Measurements from ENCODE around the gene ANXA2R.
"Not testable (repeated sequence)": the region's sequence is repeated elsewhere in the genome, so short reads cannot be mapped to it uniquely, and the experiment has no call there.

The ANXA2R gene, protein sequence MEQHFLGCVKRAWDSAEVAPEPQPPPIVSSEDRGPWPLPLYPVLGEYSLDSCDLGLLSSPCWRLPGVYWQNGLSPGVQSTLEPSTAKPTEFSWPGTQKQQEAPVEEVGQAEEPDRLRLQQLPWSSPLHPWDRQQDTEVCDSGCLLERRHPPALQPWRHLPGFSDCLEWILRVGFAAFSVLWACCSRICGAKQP

GRCh38 chr5:43040287-43041098 is at the start of gene ANXA2R:
ANXA2R (minus strand) TSS chr5:43040319; CDS start chr5:43040046, 273 bp downstream.
- peak; percentile 89 for DNase-seq

DNA sequence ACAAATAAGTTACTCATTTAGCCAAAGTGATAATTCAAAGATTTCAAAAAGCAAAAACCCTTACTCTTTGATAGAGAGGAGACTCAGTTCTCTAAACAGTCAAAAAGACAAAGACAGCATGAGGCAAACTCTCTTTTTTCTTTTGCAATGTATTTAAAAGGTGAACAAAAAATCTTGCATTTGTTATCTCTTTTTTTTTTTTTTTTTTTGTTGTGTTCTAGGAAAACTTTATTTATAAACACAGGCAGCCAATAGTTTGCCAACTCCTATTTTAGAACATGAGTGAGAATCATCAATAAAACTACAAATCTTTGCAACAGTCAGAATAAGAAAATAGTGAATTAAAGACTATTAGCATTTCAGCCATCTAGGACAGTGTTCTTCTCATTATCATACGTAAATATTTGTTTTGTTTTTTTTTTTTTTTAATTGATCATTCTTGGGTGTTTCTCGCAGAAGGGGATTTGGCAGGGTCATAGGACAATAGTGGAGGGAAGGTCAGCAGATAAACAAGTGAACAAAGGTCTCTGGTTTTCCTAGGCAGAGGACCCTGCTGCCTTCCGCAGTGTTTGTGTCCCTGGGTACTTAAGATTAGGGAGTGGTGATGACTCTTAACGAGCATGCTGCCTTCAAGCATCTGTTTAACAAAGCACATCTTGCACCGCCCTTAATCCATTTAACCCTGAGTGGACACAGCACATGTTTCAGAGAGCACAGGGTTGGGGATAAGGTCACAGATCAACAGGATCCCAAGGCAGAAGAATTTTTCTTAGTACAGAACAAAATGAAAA is 46.2 kb upstream of the ANXA2R start:
- DNase-seq: not testable (repeated sequence)

- no peak for DNase-seq
Observed at GRCh38 chr5:43085453-43085852, 45.3 kb upstream of the ANXA2R start.

GRCh38 chr5:43084468-43084867 is 44.3 kb upstream of the ANXA2R start:
- not testable (repeated sequence) for DNase-seq

DNA sequence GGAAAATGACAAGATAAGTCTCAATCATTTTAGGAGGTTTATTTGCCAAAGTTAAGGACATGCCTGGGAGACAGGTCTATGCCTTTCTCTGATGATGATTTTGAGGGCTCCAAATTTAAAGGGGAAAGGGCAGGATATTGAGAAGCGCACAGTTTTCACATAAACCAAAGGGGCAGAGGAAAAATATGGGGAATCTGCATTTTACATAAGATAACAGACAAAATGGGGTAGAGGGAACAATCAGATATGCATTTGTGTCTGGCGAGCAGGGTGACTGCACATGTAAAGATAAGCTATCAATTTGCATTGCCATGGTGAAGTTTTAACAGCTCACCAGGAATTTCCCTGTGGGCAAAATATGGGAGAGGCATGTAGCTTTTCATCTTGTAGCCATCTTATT is 41.2 kb upstream of the ANXA2R start:
- DNase-seq: not testable (repeated sequence)

GRCh38 chr5:43078956-43079355 is 38.8 kb upstream of the ANXA2R start:
- no peak for DNase-seq

GRCh38 chr5:43077446-43078191 is 37.5 kb upstream of the ANXA2R start:
- not testable (repeated sequence) for DNase-seq

- DNase-seq: no peak
Observed at GRCh38 chr5:43075319-43076293, 35.5 kb upstream of the ANXA2R start.

GRCh38 chr5:43074987-43075318 is 34.8 kb upstream of the ANXA2R start:
- DNase-seq: no peak

GRCh38 chr5:43073597-43074546 is 33.8 kb upstream of the ANXA2R start:
- DNase-seq: peak; percentile 48

DNA sequence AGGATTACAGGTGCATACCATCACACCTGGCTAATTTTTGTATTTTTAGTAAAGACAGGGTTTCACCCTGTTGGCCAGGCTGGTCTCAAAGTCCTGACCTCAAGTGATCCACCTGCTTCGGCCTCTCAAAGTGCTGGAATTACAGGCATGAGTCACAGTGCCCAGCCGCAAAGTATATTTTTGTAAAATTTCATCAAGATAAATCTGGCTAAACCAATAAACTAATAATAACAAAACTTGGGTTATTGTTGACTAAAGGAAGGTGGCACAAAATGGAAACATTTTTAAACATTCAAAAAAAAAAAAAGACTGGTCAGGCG is 29.2 kb upstream of the ANXA2R start:
- DNase-seq: not testable (repeated sequence)

DNA sequence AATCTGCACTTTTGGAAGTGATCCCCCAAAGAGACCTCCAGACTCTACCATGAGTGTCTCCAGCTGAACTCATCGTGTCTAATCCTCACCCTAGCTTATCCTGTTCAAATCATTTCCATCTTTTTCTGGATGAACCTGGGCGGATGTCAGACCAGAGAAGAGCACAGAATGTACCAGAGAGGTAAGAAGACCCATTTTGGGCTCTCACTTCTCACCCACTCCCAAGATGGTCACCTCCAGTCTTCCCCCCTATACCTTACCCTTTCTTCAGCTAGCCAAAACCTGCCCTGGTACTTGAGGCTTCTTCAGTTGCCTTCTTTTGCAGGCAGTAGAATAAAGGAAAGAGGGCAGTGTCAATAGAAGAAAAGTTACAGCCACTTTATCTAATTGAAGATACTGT is 27.9 kb upstream of the ANXA2R start:
- DNase-seq: no peak

- peak; percentile 83 for DNase-seq
Observed at GRCh38 chr5:43066799-43067741, 27.0 kb upstream of the ANXA2R start.

GRCh38 chr5:43065948-43066798 is 26.1 kb upstream of the ANXA2R start:
- peak; percentile 83 for DNase-seq

GRCh38 chr5:43065387-43065947 is 25.3 kb upstream of the ANXA2R start:
- DNase-seq: no peak

- DNase-seq: no peak
Observed at GRCh38 chr5:43063721-43064171, 23.6 kb upstream of the ANXA2R start.

- no peak for DNase-seq
Observed at GRCh38 chr5:43061352-43062075, 21.4 kb upstream of the ANXA2R start.

Data from NCI-H1105 (cell line).